GM19328 (cell line): Measurements from ENCODE around the gene EPHB2.

ENCODE experiments used
- ATAC-seq: cut with Tn5 transposase; IDR thresholded peaks from one replicate; pipeline ENCODE4 v1.9.1; 2021; ENCODE audit warnings: mild to moderate bottlenecking, moderate library complexity; ENCODE audit not compliant: unreplicated experiment

EPHB2 gene

GRCh38 chr1:22969304-22969709 is 258.7 kb downstream of the EPHB2 start:
- ATAC-seq: no peak

DNA sequence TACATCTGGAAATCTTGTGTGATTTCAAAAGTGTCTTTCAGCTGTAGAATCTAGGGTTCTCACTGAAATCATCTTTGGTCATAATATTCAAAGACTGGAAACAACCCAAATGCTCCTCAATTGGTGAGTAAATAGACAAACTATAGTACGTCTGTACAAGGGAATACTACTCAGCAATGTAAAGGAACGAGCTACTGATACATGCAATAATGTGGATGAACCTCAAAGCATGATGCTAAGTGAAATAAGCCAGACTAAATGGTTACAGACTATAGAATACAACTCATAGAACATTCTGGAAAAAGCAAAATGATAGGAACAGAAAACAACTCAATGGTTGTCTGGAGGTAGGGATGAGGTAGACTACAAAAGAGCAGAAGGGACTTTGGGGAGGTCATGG is 259.5 kb downstream of the EPHB2 start:
- ATAC-seq: no peak
